Subcutaneous adipose tissue (tissue), 4 donors: ENCODE results near the gene THRA. TPM values are rescaled to one million over a fixed set of nuclear protein-coding genes. Genes with fewer than 3 reads are reported as not detected.

Experiments used
- CTCF ChIP-seq: fragments of 450-650 bp; IDR thresholded peaks from one replicate; pipeline ENCODE4 v1.5.1; 2016; ENCODE audit warnings: low read depth, mild to moderate bottlenecking, control low read depth, antibody characterized with exemption, moderate library complexity
- total RNA-seq, 4 donors: library from RNA; depleted of rRNA; stranded (reverse); fragments of >200 nt; gene quantifications; one replicate each; pipeline ENCODE4 v1.1.0, GENCODE V29; 2016

THRA gene
- total RNA-seq, 4 donors from 2014 or later, result 35.7 to 81.2 (median 47.1) TPM

DNA sequence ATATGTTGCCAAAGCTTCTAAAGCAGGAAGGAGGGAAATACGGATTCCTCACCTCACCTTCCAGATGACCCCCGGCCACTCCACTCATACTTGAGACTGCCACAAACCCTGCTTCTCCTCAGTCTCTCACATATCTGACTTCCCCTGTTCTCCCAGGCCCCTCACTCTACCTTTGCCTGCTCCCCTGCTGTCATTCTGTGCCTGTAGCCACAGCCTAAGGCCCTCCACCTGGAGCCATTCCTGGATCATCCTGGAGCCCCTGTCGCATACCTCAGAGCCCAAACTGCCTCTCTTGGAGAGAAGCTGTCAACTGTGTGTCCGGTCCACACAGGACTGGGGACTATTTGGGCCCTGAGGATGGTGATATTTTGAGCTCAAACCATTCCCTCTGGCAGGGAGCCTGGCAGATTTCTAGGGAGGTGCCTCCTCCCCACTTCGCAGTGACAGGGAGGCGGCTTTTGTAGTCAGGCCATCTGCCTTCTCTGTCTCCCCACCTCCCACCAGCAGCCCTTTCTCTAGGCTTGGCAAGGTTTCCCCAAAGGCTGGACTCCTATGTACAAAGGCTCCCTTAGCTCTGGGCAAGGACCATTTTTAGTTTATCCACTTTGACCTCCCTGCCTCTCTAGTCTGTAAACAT, 6.3 kb upstream of the THRA start:
- no peak for TF ChIP-seq CTCF

- no peak for TF ChIP-seq CTCF
These were observed 4.5 kb upstream of the THRA start for GRCh38 chr17:40058186-40058784.

DNA sequence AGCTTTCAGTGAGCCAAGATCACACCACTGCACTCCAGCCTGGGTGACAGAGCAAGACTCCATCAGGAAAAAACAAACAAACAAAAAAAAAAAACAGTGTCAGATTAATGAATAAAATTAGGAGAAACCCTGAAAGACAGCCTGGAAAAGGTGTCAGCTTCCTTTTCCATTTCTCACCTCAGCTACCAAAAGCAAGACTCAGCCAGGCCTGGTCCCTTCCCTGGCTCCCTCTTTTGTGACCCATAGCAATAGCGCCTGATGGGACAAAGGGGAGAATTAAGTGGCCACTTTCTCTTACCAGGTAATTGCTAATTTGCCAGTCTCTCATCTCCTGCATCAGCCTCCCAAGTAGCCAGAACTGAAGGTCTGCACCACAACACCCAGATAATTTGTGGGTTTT, 3.9 kb upstream of the THRA start:
- TF ChIP-seq CTCF, result no peak

DNA sequence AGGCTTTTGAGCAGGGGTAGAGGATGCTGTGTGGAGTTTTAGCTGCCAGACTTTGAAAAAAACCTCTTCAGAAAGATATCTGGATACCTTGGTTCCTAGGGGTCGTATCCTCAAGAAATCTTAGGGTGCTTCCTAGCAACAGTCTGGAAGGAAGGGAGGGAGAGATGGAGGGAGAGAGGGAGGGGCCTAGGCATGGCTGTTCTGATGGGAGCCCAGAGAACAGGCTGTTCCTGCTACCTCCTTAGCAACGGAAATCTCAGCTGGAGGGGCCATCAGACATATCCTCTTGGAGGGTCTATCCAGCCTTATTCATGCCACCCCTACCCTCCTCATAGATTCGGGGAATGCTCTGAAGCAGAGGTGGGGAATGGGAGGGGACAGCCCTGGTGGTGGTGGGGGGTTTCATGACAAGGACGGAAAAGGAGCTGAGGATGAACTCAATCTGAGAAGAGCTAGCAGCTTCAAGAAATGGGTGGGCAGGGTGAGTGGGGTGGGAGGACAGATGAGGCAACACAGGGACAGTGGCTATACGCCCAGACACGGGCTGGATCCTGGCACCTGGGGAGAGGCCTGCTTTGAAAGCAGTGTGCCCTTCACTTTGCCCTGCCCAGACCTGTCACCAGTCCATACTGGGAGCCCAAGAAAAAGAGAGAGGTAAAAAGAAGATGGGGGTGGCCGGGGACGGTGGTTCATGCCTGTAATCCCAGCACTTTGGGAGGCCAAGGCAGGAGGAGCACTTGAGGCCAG, 2.9 kb upstream of the THRA start:
- no peak for TF ChIP-seq CTCF

GRCh38 chr17:40060887-40061608, 1.7 kb upstream of the THRA start:
- no peak for TF ChIP-seq CTCF

- TF ChIP-seq CTCF, result no peak
These were observed 1.1 kb upstream of the THRA start for GRCh38 chr17:40061609-40062038.
